B cell (primary cell): Measurements from ENCODE around the gene ARHGAP28.

Source experiments
- EZH2 ChIP-seq: IDR thresholded peaks from 2 replicates; pipeline ENCODE4 v1.6.1; 2012; ENCODE audit warnings: borderline replicate concordance, low read depth, mild to moderate bottlenecking, moderate library complexity, low read length; ENCODE audit not compliant: insufficient read depth, poor library complexity, severe bottlenecking
- TF ChIP-seq, protein P1 (sequence below): fragments of 200-600 bp; IDR thresholded peaks from one replicate; pipeline ENCODE4 v1.8.0; 2022; ENCODE audit warnings: antibody characterized with exemption, mild to moderate bottlenecking

DNA sequence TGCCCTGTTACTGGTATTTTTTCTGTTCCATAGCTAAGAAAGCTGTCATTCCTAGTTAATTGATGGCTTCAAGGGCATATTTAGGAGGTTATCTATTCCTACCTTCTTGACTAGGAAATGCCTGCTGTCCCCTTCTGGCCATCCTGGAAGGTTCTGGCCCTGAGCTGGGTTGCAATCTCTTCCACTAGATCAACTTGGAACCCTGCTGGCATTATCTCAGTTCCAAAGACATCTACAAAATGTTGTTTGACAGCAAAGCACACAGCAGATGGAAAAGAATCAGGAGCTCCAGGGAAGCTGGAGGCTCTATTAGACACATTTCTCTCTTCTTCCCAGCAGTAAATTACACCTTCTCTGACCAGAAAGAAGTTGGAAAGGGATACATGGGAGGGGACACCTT, 192.1 kb downstream of the ARHGAP28 start:
- TF ChIP-seq, protein P1, sequence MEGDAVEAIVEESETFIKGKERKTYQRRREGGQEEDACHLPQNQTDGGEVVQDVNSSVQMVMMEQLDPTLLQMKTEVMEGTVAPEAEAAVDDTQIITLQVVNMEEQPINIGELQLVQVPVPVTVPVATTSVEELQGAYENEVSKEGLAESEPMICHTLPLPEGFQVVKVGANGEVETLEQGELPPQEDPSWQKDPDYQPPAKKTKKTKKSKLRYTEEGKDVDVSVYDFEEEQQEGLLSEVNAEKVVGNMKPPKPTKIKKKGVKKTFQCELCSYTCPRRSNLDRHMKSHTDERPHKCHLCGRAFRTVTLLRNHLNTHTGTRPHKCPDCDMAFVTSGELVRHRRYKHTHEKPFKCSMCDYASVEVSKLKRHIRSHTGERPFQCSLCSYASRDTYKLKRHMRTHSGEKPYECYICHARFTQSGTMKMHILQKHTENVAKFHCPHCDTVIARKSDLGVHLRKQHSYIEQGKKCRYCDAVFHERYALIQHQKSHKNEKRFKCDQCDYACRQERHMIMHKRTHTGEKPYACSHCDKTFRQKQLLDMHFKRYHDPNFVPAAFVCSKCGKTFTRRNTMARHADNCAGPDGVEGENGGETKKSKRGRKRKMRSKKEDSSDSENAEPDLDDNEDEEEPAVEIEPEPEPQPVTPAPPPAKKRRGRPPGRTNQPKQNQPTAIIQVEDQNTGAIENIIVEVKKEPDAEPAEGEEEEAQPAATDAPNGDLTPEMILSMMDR: no peak
- TF ChIP-seq EZH2: no peak
